K562 (cell line): Measurements from ENCODE around the gene EIF4E2.
A peak's percentile ranks its signal among the peaks of the same experiment; 100 is the strongest.

Experiments used
- EP300 ChIP-seq: IDR thresholded peaks from 2 replicates; pipeline ENCODE4 v1.6.1; 2012; ENCODE audit warnings: low read length, improper control_type of control experiment
- HDAC2 ChIP-seq: fragments of 450-650 bp; IDR thresholded peaks from 2 replicates; pipeline ENCODE4 v1.6.1; 2016; ENCODE audit warnings: mild to moderate bottlenecking
- MAFK ChIP-seq: IDR thresholded peaks from 2 replicates; pipeline ENCODE4 v1.6.1; 2011; ENCODE audit warnings: low read length, improper control_type of control experiment
- MTA3 ChIP-seq: fragments of 450-650 bp; formaldehyde crosslinking; IDR thresholded peaks from 2 replicates; pipeline ENCODE4 v1.6.1; 2017; ENCODE audit warnings: mild to moderate bottlenecking, borderline replicate concordance
- RBM25 ChIP-seq: fragments of 200-400 bp; formaldehyde crosslinking; IDR thresholded peaks from 2 replicates; pipeline ENCODE4 v1.6.1; 2018; ENCODE audit warnings: low read length, low read depth, moderate library complexity; ENCODE audit not compliant: severe bottlenecking
- SIN3B ChIP-seq: fragments of 450-650 bp; IDR thresholded peaks from 2 replicates; pipeline ENCODE4 v1.6.1; 2017; ENCODE audit warnings: low read depth, mild to moderate bottlenecking, moderate library complexity
- TAL1 ChIP-seq: fragments of 450-650 bp; IDR thresholded peaks from 2 replicates; pipeline ENCODE4 v1.6.1; 2016; ENCODE audit warnings: mild to moderate bottlenecking
- ZBTB11 ChIP-seq, 3 experiments: fragments of 200-800 bp in 1 of 3; fragments of 250-450 bp in 1 of 3; fragments of 450-650 bp in 1 of 3; sonication (Bioruptor Pico) in 1 of 3; sonication (Bioruptor generic) in 1 of 3; formaldehyde crosslinking in 1 of 3; IDR thresholded peaks; 2 replicates each; pipeline versions ENCODE4 v1.6.1 to v1.8.0; 2016 to 2022; ENCODE audit warnings: mild to moderate bottlenecking in 2 of 3, missing genetic modification characterization in 2 of 3, missing compliant biosample characterization in 1 of 3, moderate library complexity in 1 of 3
- ZC3H11A ChIP-seq: IDR thresholded peaks from 2 replicates; pipeline ENCODE4 v1.6.1; 2012; ENCODE audit warnings: low read depth, low read length, improper control_type of control experiment
- ZHX1 ChIP-seq: fragments of 150-350 bp; conservative IDR thresholded peaks from 2 replicates; pipeline ENCODE4 v1.6.1; 2014; ENCODE audit warnings: low read length
- ZNF146 ChIP-seq: IDR thresholded peaks from one replicate; pipeline ENCODE4 v1.6.1; 2018; ENCODE audit warnings: missing compliant biosample characterization; ENCODE audit not compliant: unreplicated experiment
- TF ChIP-seq, protein P1 (sequence below), 3 experiments: IDR thresholded peaks in 2 of 3; conservative IDR thresholded peaks in 1 of 3; 2 replicates each; pipeline ENCODE4 v1.5.1; 2011 to 2012; ENCODE audit warnings: low read length in 3 of 3, mild to moderate bottlenecking in 3 of 3, control low read depth in 2 of 3, improper control_type of control experiment in 1 of 3, inconsistent platforms in 1 of 3, low read depth in 1 of 3, mixed read lengths in 1 of 3, moderate library complexity in 1 of 3; ENCODE audit not compliant: insufficient read depth in 2 of 3
- TF ChIP-seq, protein P2 (sequence below): sonication (generic); formaldehyde crosslinking; IDR thresholded peaks from 2 replicates; pipeline ENCODE4 v1.8.1; 2022; ENCODE audit warnings: missing genetic modification reagents

- TF ChIP-seq, protein P1, sequence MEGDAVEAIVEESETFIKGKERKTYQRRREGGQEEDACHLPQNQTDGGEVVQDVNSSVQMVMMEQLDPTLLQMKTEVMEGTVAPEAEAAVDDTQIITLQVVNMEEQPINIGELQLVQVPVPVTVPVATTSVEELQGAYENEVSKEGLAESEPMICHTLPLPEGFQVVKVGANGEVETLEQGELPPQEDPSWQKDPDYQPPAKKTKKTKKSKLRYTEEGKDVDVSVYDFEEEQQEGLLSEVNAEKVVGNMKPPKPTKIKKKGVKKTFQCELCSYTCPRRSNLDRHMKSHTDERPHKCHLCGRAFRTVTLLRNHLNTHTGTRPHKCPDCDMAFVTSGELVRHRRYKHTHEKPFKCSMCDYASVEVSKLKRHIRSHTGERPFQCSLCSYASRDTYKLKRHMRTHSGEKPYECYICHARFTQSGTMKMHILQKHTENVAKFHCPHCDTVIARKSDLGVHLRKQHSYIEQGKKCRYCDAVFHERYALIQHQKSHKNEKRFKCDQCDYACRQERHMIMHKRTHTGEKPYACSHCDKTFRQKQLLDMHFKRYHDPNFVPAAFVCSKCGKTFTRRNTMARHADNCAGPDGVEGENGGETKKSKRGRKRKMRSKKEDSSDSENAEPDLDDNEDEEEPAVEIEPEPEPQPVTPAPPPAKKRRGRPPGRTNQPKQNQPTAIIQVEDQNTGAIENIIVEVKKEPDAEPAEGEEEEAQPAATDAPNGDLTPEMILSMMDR (IDR thresholded peaks at IDR 0.05 in 2 of 3, conservative IDR thresholded peaks at IDR 0.05 in 1 of 3; ENCODE audit: insufficient read depth in 2 of 3, low read depth in 1 of 3, low read length in 3 of 3): peak; percentile 32 to 49 (median 35); a peak in 5 of 6 replicates
- no peak for TF ChIP-seq ZNF146 (CRISPR knock-in tag)
- TF ChIP-seq, protein P2, sequence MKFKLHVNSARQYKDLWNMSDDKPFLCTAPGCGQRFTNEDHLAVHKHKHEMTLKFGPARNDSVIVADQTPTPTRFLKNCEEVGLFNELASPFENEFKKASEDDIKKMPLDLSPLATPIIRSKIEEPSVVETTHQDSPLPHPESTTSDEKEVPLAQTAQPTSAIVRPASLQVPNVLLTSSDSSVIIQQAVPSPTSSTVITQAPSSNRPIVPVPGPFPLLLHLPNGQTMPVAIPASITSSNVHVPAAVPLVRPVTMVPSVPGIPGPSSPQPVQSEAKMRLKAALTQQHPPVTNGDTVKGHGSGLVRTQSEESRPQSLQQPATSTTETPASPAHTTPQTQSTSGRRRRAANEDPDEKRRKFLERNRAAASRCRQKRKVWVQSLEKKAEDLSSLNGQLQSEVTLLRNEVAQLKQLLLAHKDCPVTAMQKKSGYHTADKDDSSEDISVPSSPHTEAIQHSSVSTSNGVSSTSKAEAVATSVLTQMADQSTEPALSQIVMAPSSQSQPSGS (CRISPR knock-in tag): no peak
- no peak for TF ChIP-seq SIN3B
- TF ChIP-seq EP300: no peak
- TF ChIP-seq RBM25: no peak
- TF ChIP-seq ZHX1: no peak
- no peak for TF ChIP-seq ZC3H11A
- TF ChIP-seq ZBTB11 (CRISPR knock-in tag; IDR thresholded peaks at IDR 0.05): no peak
- no peak for TF ChIP-seq MAFK
- no peak for TF ChIP-seq MTA3
- no peak for TF ChIP-seq HDAC2
- no peak for TF ChIP-seq TAL1
Observed at GRCh38 chr2:232523682-232524597, 26.5 kb upstream of the EIF4E2 start.
